ENCODE results near the gene MCHR1.
"Not testable (repeated sequence)": the region's sequence is repeated elsewhere in the genome, so short reads cannot be mapped to it uniquely, and the experiment has no call there.

Gene MCHR1

DNA sequence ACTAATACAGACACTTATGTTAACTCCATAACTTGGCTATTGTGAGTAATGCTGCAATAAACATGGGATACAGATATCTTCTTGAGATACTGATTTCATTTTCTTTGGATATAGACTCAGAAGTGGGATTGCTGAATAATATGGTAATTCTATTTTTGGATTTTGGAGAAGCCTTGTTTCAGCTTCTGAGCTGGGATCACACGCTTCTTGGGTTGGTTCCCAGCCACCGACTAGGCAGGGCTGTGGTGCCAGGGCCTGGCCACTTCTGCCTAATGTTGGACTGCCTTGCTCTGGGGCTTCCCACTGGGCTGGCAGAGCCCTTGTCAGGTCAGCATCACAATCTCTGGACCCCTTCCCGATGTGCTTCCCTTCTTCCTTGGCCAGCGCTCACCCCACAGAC lies 14.0 kb upstream of the MCHR1 start:
- H3K4me1 ChIP-seq (ENCODE audit: control insufficient read depth, insufficient read depth, low read length) = peaks cover 5% of the 10 kb centered on the region

DNA sequence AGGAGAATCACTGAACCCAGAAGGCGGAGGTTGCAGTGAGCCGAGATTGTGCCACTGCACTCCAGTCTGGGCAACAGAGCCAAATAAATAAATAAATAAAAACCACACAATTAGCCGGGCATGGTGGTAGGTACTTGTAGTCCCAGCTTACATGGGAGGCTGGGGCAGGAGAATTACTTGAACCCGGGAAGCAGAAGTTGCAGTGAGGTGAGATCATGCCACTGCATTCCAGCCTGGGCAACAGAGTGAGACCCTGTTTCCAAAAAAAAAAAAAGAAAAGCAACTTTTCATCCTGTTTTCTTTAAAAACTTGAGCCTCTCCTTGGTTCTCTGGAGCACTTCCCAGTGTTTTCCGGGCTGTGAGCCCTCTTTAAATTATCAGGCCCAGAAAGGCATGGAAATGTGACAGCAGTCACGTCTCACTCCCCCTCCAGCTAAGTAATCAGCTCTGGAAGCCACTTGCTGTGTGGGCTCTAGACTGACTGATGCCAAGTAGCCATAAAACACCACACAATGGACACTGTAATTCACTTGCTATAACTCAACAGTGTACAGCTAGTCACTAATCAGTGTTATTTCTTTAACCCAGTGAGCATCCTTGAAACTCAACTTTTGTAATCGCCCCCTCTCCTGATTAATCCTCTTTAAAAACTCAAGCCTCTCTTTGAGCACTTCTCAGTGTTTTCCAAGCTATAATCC lies 13.0 kb upstream of the MCHR1 start:
- H3K4me3 ChIP-seq (ENCODE audit: low read length) = no peak overlapping the region
- H3K4me1 ChIP-seq (ENCODE audit: control insufficient read depth, insufficient read depth, low read length) = peaks cover 5% of the 10 kb centered on the region
- no peaks in the 10 kb centered on the region for H3K36me3 ChIP-seq (ENCODE audit: control insufficient read depth, insufficient read depth, low read length)
- no peaks in the 10 kb centered on the region for H3K27me3 ChIP-seq (ENCODE audit: control insufficient read depth, insufficient read depth, low read length)
- no peaks in the 10 kb centered on the region for H3K9me3 ChIP-seq (ENCODE audit: control insufficient read depth, low read length)
- no peak overlapping the region for H3K9ac ChIP-seq (ENCODE audit: low read length)

More for the DNA sequence above, 14.0 kb upstream of the MCHR1 start:
- Histone ChIP-seq H3K9me3 (ENCODE audit: control insufficient read depth, low read length) (no peaks in the 10 kb centered on the region), H3K36me3 (ENCODE audit: control insufficient read depth, insufficient read depth, low read length) (no peaks in the 10 kb centered on the region), H3K4me3 (ENCODE audit: low read length) (no peak overlapping the region), H3K9ac (ENCODE audit: low read length) (no peak overlapping the region), H3K27me3 (ENCODE audit: control insufficient read depth, insufficient read depth, low read length) (no peaks in the 10 kb centered on the region)

DNA sequence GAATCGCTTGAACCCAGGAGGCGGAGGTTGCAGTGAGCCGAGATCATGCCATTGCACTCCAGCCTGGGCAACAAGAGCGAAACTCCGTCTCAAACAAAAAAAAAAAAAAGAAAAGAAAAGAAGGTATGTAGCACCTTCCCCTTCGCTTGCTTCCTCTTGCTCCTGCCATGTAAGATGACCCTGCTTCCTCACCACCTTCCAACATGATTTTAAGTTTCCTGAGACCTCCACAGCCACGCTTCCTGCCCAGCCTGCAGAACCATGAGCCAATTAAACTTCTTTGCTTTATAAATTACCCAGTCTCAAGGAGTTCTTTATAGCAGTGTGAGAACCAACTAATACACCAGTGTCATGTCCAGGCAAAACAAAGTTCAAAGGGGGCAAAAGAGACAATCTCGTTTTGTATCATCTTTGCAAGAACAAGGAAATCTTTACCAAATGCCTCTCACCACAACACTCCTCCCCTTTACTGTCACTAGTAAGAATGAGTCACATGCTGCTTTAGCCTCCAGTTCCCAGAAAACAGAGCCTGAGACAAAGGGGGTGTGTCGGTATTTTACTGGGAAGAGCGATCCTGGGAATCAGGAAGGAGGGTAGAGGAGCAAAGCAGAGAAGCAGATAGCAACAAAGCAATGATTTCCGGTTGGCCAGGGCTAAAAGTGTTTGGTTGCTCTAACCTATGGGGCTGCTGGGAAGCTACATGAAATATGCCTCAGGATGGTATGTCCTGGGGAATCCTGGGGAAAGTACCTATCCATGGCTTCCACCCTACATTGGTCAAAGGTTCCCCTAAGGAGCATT lies 10.5 kb upstream of the MCHR1 start:
- H3K9ac ChIP-seq (ENCODE audit: low read length) = no peak overlapping the region
- no peak overlapping the region for H3K4me3 ChIP-seq (ENCODE audit: low read length)
- H3K36me3 ChIP-seq (ENCODE audit: control insufficient read depth, insufficient read depth, low read length) = no peaks in the 10 kb centered on the region
- no peaks in the 10 kb centered on the region for H3K9me3 ChIP-seq (ENCODE audit: control insufficient read depth, low read length)
- peaks cover 5% of the 10 kb centered on the region for H3K4me1 ChIP-seq (ENCODE audit: control insufficient read depth, insufficient read depth, low read length)
- H3K27me3 ChIP-seq (ENCODE audit: control insufficient read depth, insufficient read depth, low read length) = no peaks in the 10 kb centered on the region

DNA sequence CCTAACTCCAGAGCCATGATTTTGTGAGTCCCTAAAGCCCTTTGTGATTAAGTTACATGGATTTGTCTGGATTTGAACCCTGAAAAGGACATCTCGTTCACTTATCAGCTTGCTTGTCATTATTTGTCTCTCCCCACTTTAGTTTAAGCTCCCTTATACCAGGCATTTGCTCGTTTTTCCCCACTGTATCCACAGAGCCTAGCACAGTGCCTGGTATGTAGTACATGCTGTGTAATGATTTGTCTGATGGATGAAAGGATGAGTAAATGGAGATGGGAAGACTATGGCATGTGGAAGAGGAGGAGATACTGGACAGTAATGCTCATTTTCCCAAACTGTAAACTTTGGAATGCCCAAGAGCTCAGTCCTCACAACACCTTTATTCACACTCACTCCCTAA lies 9.2 kb upstream of the MCHR1 start:
- H3K4me3 ChIP-seq (ENCODE audit: low read length) = no peak overlapping the region
- H3K27me3 ChIP-seq (ENCODE audit: control insufficient read depth, insufficient read depth, low read length) = no peaks in the 10 kb centered on the region
- H3K4me1 ChIP-seq (ENCODE audit: control insufficient read depth, insufficient read depth, low read length) = peaks cover 5% of the 10 kb centered on the region
- H3K9me3 ChIP-seq (ENCODE audit: control insufficient read depth, low read length) = no peaks in the 10 kb centered on the region
- H3K36me3 ChIP-seq (ENCODE audit: control insufficient read depth, insufficient read depth, low read length) = no peaks in the 10 kb centered on the region
- H3K9ac ChIP-seq (ENCODE audit: low read length) = no peak overlapping the region

DNA sequence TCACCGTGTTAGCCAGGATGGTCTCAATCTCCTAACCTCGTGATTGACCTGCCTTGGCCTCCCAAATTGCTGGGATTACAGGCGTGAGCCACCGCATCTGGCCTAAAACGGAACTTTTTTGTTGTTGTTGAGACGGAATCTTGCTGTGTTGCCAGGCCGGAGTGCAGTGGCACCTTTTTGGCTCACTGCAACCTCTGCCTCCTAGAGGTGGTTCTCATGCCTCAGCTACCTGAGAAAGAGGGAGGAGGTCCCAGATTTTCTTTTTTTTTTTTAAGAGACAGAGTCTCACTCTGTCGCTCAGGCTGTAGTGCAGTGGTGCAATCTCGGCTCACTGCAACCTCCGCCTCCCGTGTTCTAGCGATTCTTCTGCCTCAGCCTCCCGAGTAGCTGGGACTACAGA lies 7.9 kb upstream of the MCHR1 start:
- peaks cover 5% of the 10 kb centered on the region for H3K4me1 ChIP-seq (ENCODE audit: control insufficient read depth, insufficient read depth, low read length)
- H3K36me3 ChIP-seq (ENCODE audit: control insufficient read depth, insufficient read depth, low read length) = no peaks in the 10 kb centered on the region
- no peak overlapping the region for H3K9ac ChIP-seq (ENCODE audit: low read length)
- no peak overlapping the region for H3K4me3 ChIP-seq (ENCODE audit: low read length)
- no peaks in the 10 kb centered on the region for H3K27me3 ChIP-seq (ENCODE audit: control insufficient read depth, insufficient read depth, low read length)
- no peaks in the 10 kb centered on the region for H3K9me3 ChIP-seq (ENCODE audit: control insufficient read depth, low read length)

DNA sequence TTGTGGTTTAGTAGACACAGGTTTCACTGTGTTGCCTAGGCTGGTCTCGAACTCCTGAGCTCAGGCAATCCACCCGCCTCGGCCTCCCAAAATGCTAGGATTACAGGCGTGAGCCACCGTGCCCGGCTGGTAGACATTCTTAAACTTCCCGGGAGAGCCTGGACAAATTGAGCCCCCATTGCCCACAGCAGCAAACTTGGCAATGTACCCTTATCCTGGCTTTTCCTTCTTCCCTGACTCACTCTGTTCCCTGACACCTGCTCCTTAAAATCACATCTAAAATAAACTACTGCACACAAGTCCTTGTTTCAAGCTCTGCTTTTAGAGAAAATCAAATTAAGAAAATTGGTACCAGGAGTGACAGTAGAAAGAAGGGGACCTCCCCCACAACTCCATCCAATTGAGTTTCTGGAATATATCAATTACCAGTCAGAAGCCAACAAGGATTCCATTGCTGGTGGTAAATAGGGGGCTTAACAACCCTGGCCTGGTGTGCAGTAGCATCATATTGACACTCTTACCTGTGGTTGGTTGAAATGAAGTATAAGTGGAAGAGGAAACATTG lies 7.4 kb upstream of the MCHR1 start:
- Histone ChIP-seq H3K9me3 (ENCODE audit: control insufficient read depth, low read length) (no peaks in the 10 kb centered on the region), H3K9ac (ENCODE audit: low read length) (no peak overlapping the region), H3K36me3 (ENCODE audit: control insufficient read depth, insufficient read depth, low read length) (no peaks in the 10 kb centered on the region), H3K27me3 (ENCODE audit: control insufficient read depth, insufficient read depth, low read length) (no peaks in the 10 kb centered on the region), H3K4me1 (ENCODE audit: control insufficient read depth, insufficient read depth, low read length) (peaks cover 5% of the 10 kb centered on the region), H3K4me3 (ENCODE audit: low read length) (no peak overlapping the region)

DNA sequence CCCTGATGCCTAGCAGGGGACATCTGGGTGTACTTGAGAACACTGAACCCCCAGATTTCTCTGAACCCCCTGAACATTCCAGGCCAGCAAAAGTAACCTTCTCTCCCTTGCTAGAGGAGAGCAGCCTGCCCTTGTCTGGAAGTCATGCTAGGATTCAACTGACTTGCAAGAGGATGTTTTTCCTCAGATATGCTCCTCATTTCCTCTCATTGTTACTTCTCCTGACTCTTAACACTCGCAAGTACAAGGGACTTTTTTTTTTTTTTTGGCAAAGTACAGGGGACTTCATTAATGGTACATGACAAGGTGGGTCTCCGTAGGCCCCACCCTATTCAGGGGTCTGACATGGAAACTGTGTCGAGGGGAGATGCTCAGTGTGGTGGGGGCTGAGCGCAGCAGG lies 6.3 kb upstream of the MCHR1 start:
- Histone ChIP-seq H3K4me3 (ENCODE audit: low read length) (no peak overlapping the region), H3K9ac (ENCODE audit: low read length) (no peak overlapping the region), H3K4me1 (ENCODE audit: control insufficient read depth, insufficient read depth, low read length) (peaks cover 5% of the 10 kb centered on the region), H3K36me3 (ENCODE audit: control insufficient read depth, insufficient read depth, low read length) (no peaks in the 10 kb centered on the region), H3K9me3 (ENCODE audit: control insufficient read depth, low read length) (no peaks in the 10 kb centered on the region), H3K27me3 (ENCODE audit: control insufficient read depth, insufficient read depth, low read length) (no peaks in the 10 kb centered on the region)

DNA sequence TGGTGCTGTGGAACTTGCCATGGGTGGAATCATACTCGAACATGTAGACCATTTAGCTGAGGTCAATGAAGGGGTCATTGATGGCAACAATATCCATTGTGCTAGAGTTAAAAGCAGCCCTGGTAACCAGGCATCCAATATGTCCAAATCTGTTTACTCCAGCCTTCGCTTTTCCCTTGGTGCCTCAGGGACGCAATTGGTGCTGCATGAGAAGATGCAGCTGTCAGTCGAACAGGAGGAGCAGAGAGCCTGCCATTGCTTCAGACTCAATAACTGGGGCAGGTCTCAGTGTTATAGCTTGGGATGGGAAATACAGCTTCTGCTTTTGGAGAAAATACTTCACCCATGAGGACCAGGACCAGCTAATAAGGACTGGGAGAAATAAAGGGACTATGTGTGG lies 5.0 kb upstream of the MCHR1 start:
- Histone ChIP-seq H3K9me3 (ENCODE audit: control insufficient read depth, low read length) (no peaks in the 10 kb centered on the region), H3K4me3 (ENCODE audit: low read length) (no peak overlapping the region), H3K27me3 (ENCODE audit: control insufficient read depth, insufficient read depth, low read length) (peaks cover 10% of the 10 kb centered on the region), H3K4me1 (ENCODE audit: control insufficient read depth, insufficient read depth, low read length) (peaks cover 3% of the 10 kb centered on the region), H3K36me3 (ENCODE audit: control insufficient read depth, insufficient read depth, low read length) (no peaks in the 10 kb centered on the region), H3K9ac (ENCODE audit: low read length) (no peak overlapping the region)

DNA sequence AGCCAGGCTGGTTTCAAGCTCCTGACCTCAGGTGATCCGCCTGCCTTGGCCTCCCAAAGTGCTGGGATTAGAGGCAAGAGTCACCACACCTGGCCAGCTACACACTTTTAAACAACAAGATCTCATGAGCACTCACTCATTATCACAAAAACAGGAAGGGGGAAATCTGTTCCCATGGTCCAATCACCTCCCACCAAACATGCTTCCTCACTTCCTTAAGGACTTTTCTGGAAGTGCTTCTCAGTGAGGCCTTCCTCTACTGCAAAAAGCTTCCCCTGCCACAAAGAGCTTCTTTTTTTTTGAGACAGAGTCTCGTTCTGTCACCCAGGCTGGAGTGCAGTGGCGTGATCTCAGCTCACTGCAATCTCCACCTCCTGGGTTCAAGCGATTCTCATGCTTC lies 3.1 kb upstream of the MCHR1 start:
- H3K9ac ChIP-seq (ENCODE audit: low read length); H3K36me3 ChIP-seq (ENCODE audit: control insufficient read depth, insufficient read depth, low read length); H3K4me1 ChIP-seq (ENCODE audit: control insufficient read depth, insufficient read depth, low read length); H3K9me3 ChIP-seq (ENCODE audit: control insufficient read depth, low read length); H3K4me3 ChIP-seq (ENCODE audit: low read length): not testable (repeated sequence)
- peaks cover 28% of the 10 kb centered on the region for H3K27me3 ChIP-seq (ENCODE audit: control insufficient read depth, insufficient read depth, low read length)

DNA sequence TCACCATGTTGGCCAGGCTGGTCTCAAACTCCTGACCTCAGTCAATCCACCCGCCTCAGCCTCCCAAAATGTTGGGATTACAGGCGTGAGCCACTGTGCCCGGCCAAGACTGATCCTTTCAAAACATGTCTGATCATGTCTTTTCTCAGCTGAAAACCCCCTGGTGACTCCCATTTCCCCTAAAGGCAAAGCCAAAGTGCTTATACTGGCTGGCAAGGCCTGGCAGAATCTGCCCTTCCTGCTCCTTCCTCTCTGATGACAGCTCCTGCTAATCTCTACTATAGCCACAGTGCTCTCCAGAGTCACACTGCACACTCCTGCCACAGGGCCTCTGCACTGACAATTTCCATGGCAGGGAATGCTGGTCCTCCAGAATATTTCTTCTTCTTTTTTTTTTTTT lies 2.6 kb upstream of the MCHR1 start:
- peaks cover 4% of the 10 kb centered on the region for H3K4me1 ChIP-seq (ENCODE audit: control insufficient read depth, insufficient read depth, low read length)
- no peaks in the 10 kb centered on the region for H3K36me3 ChIP-seq (ENCODE audit: control insufficient read depth, insufficient read depth, low read length)
- H3K9ac ChIP-seq (ENCODE audit: low read length) = no peak overlapping the region
- H3K4me3 ChIP-seq (ENCODE audit: low read length) = no peak overlapping the region
- H3K27me3 ChIP-seq (ENCODE audit: control insufficient read depth, insufficient read depth, low read length) = peaks cover 28% of the 10 kb centered on the region
- no peaks in the 10 kb centered on the region for H3K9me3 ChIP-seq (ENCODE audit: control insufficient read depth, low read length)

DNA sequence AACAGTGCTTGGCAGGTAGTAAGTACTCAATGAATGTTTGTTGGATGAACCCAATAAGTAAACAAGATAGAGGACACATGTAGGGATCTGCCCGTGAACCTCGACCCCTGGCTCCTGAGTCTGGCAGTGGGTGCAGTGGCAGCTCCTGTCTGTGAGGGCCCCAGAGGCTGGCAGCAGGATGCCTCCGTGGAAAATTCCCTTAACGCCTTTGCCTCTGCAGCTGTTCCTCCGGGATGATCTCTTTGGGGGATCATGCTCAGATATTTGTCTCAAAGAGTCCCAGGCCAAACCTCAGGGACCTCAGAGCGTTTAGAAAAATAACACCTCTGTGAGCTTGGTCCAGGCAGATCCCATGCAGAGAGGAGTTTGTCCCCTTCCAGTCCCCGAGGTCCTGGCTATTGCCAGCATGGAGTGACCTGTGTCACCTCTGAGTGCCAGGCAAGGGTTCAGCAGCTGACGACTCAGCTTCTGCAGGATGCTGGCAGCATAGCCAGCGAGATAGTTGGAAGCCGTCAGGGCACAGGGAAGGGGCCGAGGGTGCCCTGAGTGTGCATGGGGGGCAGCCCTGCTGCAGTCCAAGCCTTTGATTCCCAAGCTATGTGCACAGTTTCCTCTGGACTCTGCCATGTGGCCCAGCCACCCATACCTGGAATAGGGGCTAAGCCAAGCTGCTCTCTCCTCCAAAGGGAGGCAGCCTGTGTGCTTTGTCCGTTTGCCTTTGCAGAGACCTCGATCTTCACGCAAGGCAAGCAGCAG lies 613 bp upstream of the MCHR1 start:
- no peaks in the 10 kb centered on the region for H3K36me3 ChIP-seq (ENCODE audit: control insufficient read depth, insufficient read depth, low read length)
- peaks cover 28% of the 10 kb centered on the region for H3K27me3 ChIP-seq (ENCODE audit: control insufficient read depth, insufficient read depth, low read length)
- no peak overlapping the region for H3K4me3 ChIP-seq (ENCODE audit: low read length)
- no peak overlapping the region for H3K9ac ChIP-seq (ENCODE audit: low read length)
- H3K9me3 ChIP-seq (ENCODE audit: control insufficient read depth, low read length) = no peaks in the 10 kb centered on the region
- peaks cover 10% of the 10 kb centered on the region for H3K4me1 ChIP-seq (ENCODE audit: control insufficient read depth, insufficient read depth, low read length)

Measured in mucosa of stomach (tissue), 1 donor.